Measurements from ENCODE around the gene TRMT61B.

Gene TRMT61B

GRCh38 chr2:28870146-28870891 is at the start of gene TRMT61B:
TRMT61B (minus strand) TSS chr2:28870309; CDS start chr2:28870277, 32 bp downstream.
- peak; percentile 96 to 98 for DNase-seq

- DNase-seq, result no peak
Observed at GRCh38 chr2:28915939-28916338, 45.8 kb upstream of the TRMT61B start.

GRCh38 chr2:28909655-28910353 is 39.7 kb upstream of the TRMT61B start:
- DNase-seq, result no peak

GRCh38 chr2:28908172-28908571 is 38.1 kb upstream of the TRMT61B start:
- no peak for DNase-seq

- DNase-seq, result no peak
Observed at GRCh38 chr2:28906821-28907220, 36.7 kb upstream of the TRMT61B start.

GRCh38 chr2:28906376-28906775 is 36.3 kb upstream of the TRMT61B start:
- DNase-seq, result no peak

- DNase-seq, result no peak
Observed at GRCh38 chr2:28905533-28905932, 35.4 kb upstream of the TRMT61B start.

GRCh38 chr2:28904802-28905457 is 34.8 kb upstream of the TRMT61B start:
- DNase-seq, result peak; percentile 16 to 58

GRCh38 chr2:28904295-28904694 is 34.2 kb upstream of the TRMT61B start:
- peak; percentile 5 to 44 for DNase-seq

- DNase-seq, result no peak
Observed at GRCh38 chr2:28902584-28902983, 32.5 kb upstream of the TRMT61B start.

GRCh38 chr2:28901841-28902240 is 31.7 kb upstream of the TRMT61B start:
- no peak for DNase-seq

GRCh38 chr2:28901202-28901601 is 31.1 kb upstream of the TRMT61B start:
- DNase-seq, result no peak

GRCh38 chr2:28898048-28898447 is 27.9 kb upstream of the TRMT61B start:
- DNase-seq, result no peak

- DNase-seq, result no peak
Observed at GRCh38 chr2:28896906-28897305, 26.8 kb upstream of the TRMT61B start.

GRCh38 chr2:28895189-28895893 is 25.2 kb upstream of the TRMT61B start:
- DNase-seq, result peak in 1 of 2 donors; percentile 34

GRCh38 chr2:28894470-28895188 is 24.5 kb upstream of the TRMT61B start, which contains the start of gene WDR43:
WDR43 (plus strand) TSS chr2:28894667; CDS start chr2:28894699, 32 bp downstream.
- DNase-seq, result peak; percentile 97 to 99

GRCh38 chr2:28893488-28893887 is 23.4 kb upstream of the TRMT61B start:
- DNase-seq, result no peak

GRCh38 chr2:28880193-28880592 is 10.1 kb upstream of the TRMT61B start:
- DNase-seq, result no peak

- no peak for DNase-seq
Observed at GRCh38 chr2:28871620-28872019, 1.5 kb upstream of the TRMT61B start.

GRCh38 chr2:28869494-28870145 is 489 bp downstream of the TRMT61B start:
- DNase-seq, result peak; percentile 25 to 52

- DNase-seq, result no peak
Observed at GRCh38 chr2:28868611-28869010, 1.5 kb downstream of the TRMT61B start.

GRCh38 chr2:28855977-28856376 is 14.1 kb downstream of the TRMT61B start:
- no peak for DNase-seq

Measured in inflammatory macrophage treated with lipopolysaccharide for 1 hour (primary cell).